Dermis blood vessel endothelial cell (primary cell): ENCODE results near the gene RAB17. TPM values are rescaled to one million over a fixed set of nuclear protein-coding genes. Genes with fewer than 3 reads are reported as not detected.

Experiments
- DNase-seq: peaks from one replicate; pipeline ENCODE4 v3.0.0; 2010
- total RNA-seq: library from RNA; depleted of rRNA; stranded (reverse); fragments of >200 nt; gene quantifications from 2 replicates; pipeline ENCODE4 v1.2.3, GENCODE V29; 2014

The RAB17 gene
- total RNA-seq, 1 donor from 2014 or later = 4.9 TPM

- DNase-seq = no peak
Observed at GRCh38 chr2:237535385-237536082, 55.0 kb downstream of the RAB17 start.

- no peak for DNase-seq
Observed at GRCh38 chr2:237534380-237534779, 56.2 kb downstream of the RAB17 start.

GRCh38 chr2:237533668-237534161 lies 56.8 kb downstream of the RAB17 start:
- no peak for DNase-seq

GRCh38 chr2:237532160-237532559 lies 58.4 kb downstream of the RAB17 start:
- DNase-seq = peak; percentile 33

GRCh38 chr2:237530472-237531433 lies 59.8 kb downstream of the RAB17 start:
- DNase-seq = no peak

GRCh38 chr2:237529452-237530402 lies 60.8 kb downstream of the RAB17 start:
- no peak for DNase-seq

GRCh38 chr2:237527766-237528165 lies 62.8 kb downstream of the RAB17 start:
- DNase-seq = no peak

- DNase-seq = no peak
Observed at GRCh38 chr2:237527233-237527632, 63.3 kb downstream of the RAB17 start.

GRCh38 chr2:237525559-237526157 lies 64.9 kb downstream of the RAB17 start:
- no peak for DNase-seq

GRCh38 chr2:237524631-237525030 lies 65.9 kb downstream of the RAB17 start:
- no peak for DNase-seq

Other genes with a start within 250 kb of the RAB17 start
- 6.3 and 14.6 TPM in 2 replicates for gene COL6A3, start 176.6 kb downstream of the RAB17 start, total RNA-seq
- 0.28 and 1.0 TPM in 2 replicates for gene MLPH, start 103.5 kb downstream of the RAB17 start, total RNA-seq
- gene PRLH, start 24.2 kb downstream of the RAB17 start, total RNA-seq = not detected in 2 replicates
- 198 and 305 TPM in 2 replicates for gene LRRFIP1, start 36.9 kb upstream of the RAB17 start, total RNA-seq
- gene RBM44, start 208.0 kb upstream of the RAB17 start, total RNA-seq = 0.65 and 0.68 TPM in 2 replicates